HepG2 (cell line): ENCODE data around the gene ANO2.

Source experiments
- CEBPB ChIP-seq: IDR thresholded peaks from 2 replicates; pipeline ENCODE4 v1.6.1; 2011; ENCODE audit warnings: low read depth, low read length, improper control_type of control experiment, borderline replicate concordance
- CTCF ChIP-seq: sonication (generic); formaldehyde crosslinking; IDR thresholded peaks from 2 replicates; pipeline ENCODE4 v1.5.0; 2020; ENCODE audit warnings: mild to moderate bottlenecking, missing genetic modification reagents, moderate library complexity
- EZH2 ChIP-seq: conservative IDR thresholded peaks from 2 replicates; pipeline ENCODE4 v1.6.1; 2012; ENCODE audit warnings: mild to moderate bottlenecking, low read depth, low read length, moderate library complexity
- FOXK2 ChIP-seq: fragments of 450-650 bp; IDR thresholded peaks from 2 replicates; pipeline ENCODE4 v1.6.1; 2016
- GATA4 ChIP-seq: sonication (generic); IDR thresholded peaks from 2 replicates; pipeline ENCODE4 v1.6.1; 2016; ENCODE audit warnings: antibody characterized with exemption, low read depth, borderline replicate concordance
- JUN ChIP-seq: sonication (generic); formaldehyde crosslinking; IDR thresholded peaks from 2 replicates; pipeline ENCODE4 v1.4.0; 2020; ENCODE audit warnings: mild to moderate bottlenecking, missing genetic modification reagents
- MED13 ChIP-seq: sonication (generic); formaldehyde crosslinking; IDR thresholded peaks from 2 replicates; pipeline ENCODE4 v1.5.0; 2020; ENCODE audit warnings: missing genetic modification reagents
- MTA3 ChIP-seq: sonication (generic); formaldehyde crosslinking; IDR thresholded peaks from 2 replicates; pipeline ENCODE4 v1.4.0; 2020; ENCODE audit warnings: missing genetic modification reagents
- NFIC ChIP-seq: IDR thresholded peaks from 2 replicates; pipeline ENCODE4 v1.6.1; 2012; ENCODE audit warnings: mild to moderate bottlenecking, low read length, inconsistent platforms
- SRSF1 ChIP-seq: fragments of 200-400 bp; formaldehyde crosslinking; optimal IDR thresholded peaks from 2 replicates; pipeline ENCODE3; 2017; ENCODE audit warnings: mild to moderate bottlenecking, low read depth, low read length, moderate library complexity
- TBP ChIP-seq: sonication (generic); formaldehyde crosslinking; IDR thresholded peaks from 2 replicates; pipeline ENCODE4 v1.5.0; 2020; ENCODE audit warnings: missing genetic modification reagents
- ZNF18 ChIP-seq: sonication (generic); formaldehyde crosslinking; IDR thresholded peaks from 2 replicates; pipeline ENCODE4 v1.8.0; 2022; ENCODE audit warnings: mild to moderate bottlenecking, missing genetic modification reagents; ENCODE audit not compliant: insufficient replicate concordance
- ZNF280B ChIP-seq: sonication (generic); formaldehyde crosslinking; IDR thresholded peaks from 2 replicates; pipeline ENCODE4 v1.5.0; 2020; ENCODE audit warnings: missing genetic modification reagents, mild to moderate bottlenecking, borderline replicate concordance
- TF ChIP-seq, protein P1 (sequence below): IDR thresholded peaks from 2 replicates; pipeline ENCODE4 v1.6.1; 2016; ENCODE audit warnings: missing compliant biosample characterization, missing genetic modification reagents, borderline replicate concordance

GRCh38 chr12:5582018-5582417, 363.0 kb downstream of the ANO2 start:
- no peak for TF ChIP-seq JUN (CRISPR knock-in tag)
- TF ChIP-seq FOXK2, result no peak
- no peak for TF ChIP-seq GATA4
- TF ChIP-seq ZNF280B (CRISPR knock-in tag), result no peak
- no peak for TF ChIP-seq NFIC
- TF ChIP-seq SRSF1, result no peak
- no peak for TF ChIP-seq ZNF18 (CRISPR knock-in tag)
- TF ChIP-seq CEBPB, result no peak
- TF ChIP-seq MED13 (CRISPR knock-in tag), result no peak
- no peak for TF ChIP-seq TBP (CRISPR knock-in tag)
- no peak for TF ChIP-seq CTCF (CRISPR knock-in tag)
- no peak for TF ChIP-seq EZH2
- TF ChIP-seq, protein P1, sequence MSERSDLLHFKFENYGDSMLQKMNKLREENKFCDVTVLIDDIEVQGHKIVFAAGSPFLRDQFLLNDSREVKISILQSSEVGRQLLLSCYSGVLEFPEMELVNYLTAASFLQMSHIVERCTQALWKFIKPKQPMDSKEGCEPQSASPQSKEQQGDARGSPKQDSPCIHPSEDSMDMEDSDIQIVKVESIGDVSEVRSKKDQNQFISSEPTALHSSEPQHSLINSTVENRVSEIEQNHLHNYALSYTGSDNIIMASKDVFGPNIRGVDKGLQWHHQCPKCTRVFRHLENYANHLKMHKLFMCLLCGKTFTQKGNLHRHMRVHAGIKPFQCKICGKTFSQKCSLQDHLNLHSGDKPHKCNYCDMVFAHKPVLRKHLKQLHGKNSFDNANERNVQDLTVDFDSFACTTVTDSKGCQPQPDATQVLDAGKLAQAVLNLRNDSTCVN (CRISPR knock-in tag), result no peak
- no peak for TF ChIP-seq MTA3 (CRISPR knock-in tag)
